K562 (cell line): Measurements from ENCODE around the gene KLK1. TPM values are rescaled to one million over a fixed set of nuclear protein-coding genes. Genes with fewer than 3 reads are reported as not detected.

Source experiments
- CHD7 ChIP-seq: fragments of 200-600 bp; sonication (generic); IDR thresholded peaks from one replicate; pipeline ENCODE4 v1.6.1; 2012; ENCODE audit warnings: mild to moderate bottlenecking, low read depth, low read length, inconsistent platforms
- GTF2B ChIP-seq: IDR thresholded peaks from 2 replicates; pipeline ENCODE4 v1.6.1; 2011; ENCODE audit not compliant: insufficient read length; ENCODE audit errors: extremely low read depth
- GTF3C2 ChIP-seq: IDR thresholded peaks from 3 replicates; pipeline ENCODE4 v1.6.1; 2011; ENCODE audit warnings: borderline replicate concordance, mild to moderate bottlenecking, moderate library complexity; ENCODE audit not compliant: insufficient read length; ENCODE audit errors: extremely low read depth
- RNF219 ChIP-seq: fragments of 250-450 bp; sonication (Bioruptor Pico); IDR thresholded peaks from 2 replicates; pipeline ENCODE4 v1.5.0; 2022; ENCODE audit warnings: mild to moderate bottlenecking
- SRSF7 ChIP-seq: fragments of 200-400 bp; formaldehyde crosslinking; optimal IDR thresholded peaks from 2 replicates; pipeline ENCODE3; 2017; ENCODE audit warnings: mild to moderate bottlenecking, low read depth, low read length
- polyA plus RNA-seq, 8 experiments: library from polyadenylated mRNA; depleted of rRNA in 4 of 8; stranded (reverse) in 5 of 8; unstranded in 3 of 8; fragments of >200 nt; fragmentation: Nextera tagmentation in 2 of 8; fragmentation: Illumina TruSeq in 1 of 8; extraction: Ambion mirVana in 2 of 8; extraction: Trizol in 1 of 8; gene quantifications; 2 replicates each; pipeline versions ENCODE4 v1.2.1 to v1.2.3, GENCODE V29; 2011 to 2014; ENCODE audit warnings: inconsistent platforms in 1 of 8, missing spikeins in 1 of 8
- total RNA-seq, 7 experiments: library from RNA; depleted of rRNA in 6 of 7; stranded (reverse); fragments of >200 nt in 6 of 7; fragmentation: Illumina TruSeq in 2 of 7; extraction: Trizol in 2 of 7; gene quantifications; 2 replicates each; pipeline versions ENCODE4 v1.2.1 to v1.2.3, GENCODE V29; 2011 to 2021; ENCODE audit warnings: low replicate concordance in 1 of 7

KLK1 gene
- total and polyA plus RNA-seq, 9 of the 15 experiments (the other 6 are each of a cell fraction or from before 2014, with no cell fraction given) = 0.87 to 15.4 (median 9.1) TPM

GRCh38 chr19:50794074-50794875 lies 29.3 kb downstream of the KLK1 start (continued):
- TF ChIP-seq GTF2B (no peak), RNF219 (CRISPR knock-in tag) (no peak), CHD7 (no peak), GTF3C2 (no peak), SRSF7 (no peak)
